ENCODE results near the gene STRIP1.

Gene STRIP1

DNA sequence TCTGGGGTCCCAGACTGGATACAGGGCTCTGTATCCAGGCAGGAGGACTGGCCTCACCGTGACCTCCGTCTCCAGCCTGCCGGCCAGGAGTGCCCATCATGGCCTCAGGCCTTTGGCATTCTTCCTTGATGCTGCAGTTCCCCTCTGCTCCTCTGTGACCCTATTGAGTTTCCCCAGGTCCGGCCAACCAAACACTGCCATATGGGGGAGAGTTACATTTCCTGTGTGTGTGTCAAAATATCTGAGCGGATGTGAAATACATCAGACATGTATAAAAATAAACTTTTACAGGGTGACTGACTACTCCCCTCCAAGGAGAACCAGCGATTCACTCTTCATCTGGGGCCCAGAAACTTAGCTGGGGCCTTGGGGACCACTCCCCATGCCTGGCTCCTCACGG lies 67.7 kb downstream of the STRIP1 start:
- no peak overlapping the region for H3K4me3 ChIP-seq (replicated peaks; ENCODE audit: low read depth, low read length)
- TF ChIP-seq, protein P1, sequence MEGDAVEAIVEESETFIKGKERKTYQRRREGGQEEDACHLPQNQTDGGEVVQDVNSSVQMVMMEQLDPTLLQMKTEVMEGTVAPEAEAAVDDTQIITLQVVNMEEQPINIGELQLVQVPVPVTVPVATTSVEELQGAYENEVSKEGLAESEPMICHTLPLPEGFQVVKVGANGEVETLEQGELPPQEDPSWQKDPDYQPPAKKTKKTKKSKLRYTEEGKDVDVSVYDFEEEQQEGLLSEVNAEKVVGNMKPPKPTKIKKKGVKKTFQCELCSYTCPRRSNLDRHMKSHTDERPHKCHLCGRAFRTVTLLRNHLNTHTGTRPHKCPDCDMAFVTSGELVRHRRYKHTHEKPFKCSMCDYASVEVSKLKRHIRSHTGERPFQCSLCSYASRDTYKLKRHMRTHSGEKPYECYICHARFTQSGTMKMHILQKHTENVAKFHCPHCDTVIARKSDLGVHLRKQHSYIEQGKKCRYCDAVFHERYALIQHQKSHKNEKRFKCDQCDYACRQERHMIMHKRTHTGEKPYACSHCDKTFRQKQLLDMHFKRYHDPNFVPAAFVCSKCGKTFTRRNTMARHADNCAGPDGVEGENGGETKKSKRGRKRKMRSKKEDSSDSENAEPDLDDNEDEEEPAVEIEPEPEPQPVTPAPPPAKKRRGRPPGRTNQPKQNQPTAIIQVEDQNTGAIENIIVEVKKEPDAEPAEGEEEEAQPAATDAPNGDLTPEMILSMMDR (IDR thresholded peaks at IDR 0.05; ENCODE audit: low read depth, low read length, missing control alignments): no peak
- DNase-seq (ENCODE audit: extremely low read depth, low read depth): no peak

Data from HFF-Myc (cell line).